Fibroblast of pulmonary artery (primary cell): ENCODE measurements around the gene PSMD11.

Source experiments
- DNase-seq: peaks from one replicate; pipeline ENCODE4 v3.0.0-alpha.2; 2010; ENCODE audit warnings: low read depth
- H3K4me3 ChIP-seq: replicated peaks from 2 replicates; pipeline ENCODE4 v1.5.1; 2011; ENCODE audit warnings: low read depth, mild to moderate bottlenecking, control low read depth, low read length, moderate library complexity
- CTCF ChIP-seq: IDR thresholded peaks from 2 replicates; pipeline ENCODE4 v1.5.1; 2011; ENCODE audit warnings: mild to moderate bottlenecking, control low read depth, low read length, inconsistent platforms; ENCODE audit errors: missing control alignments

The PSMD11 gene

GRCh38 chr17:32489320-32490100 is 45.2 kb downstream of the PSMD11 start:
- no peak overlapping the region for H3K4me3 ChIP-seq
- TF ChIP-seq CTCF: no peak
- DNase-seq: no peak

GRCh38 chr17:32490101-32490482 is 45.8 kb downstream of the PSMD11 start:
- no peak overlapping the region for H3K4me3 ChIP-seq
- TF ChIP-seq CTCF: no peak
- no peak for DNase-seq

- TF ChIP-seq CTCF: no peak
- no peak overlapping the region for H3K4me3 ChIP-seq
- no peak for DNase-seq
These were observed 47.3 kb downstream of the PSMD11 start for GRCh38 chr17:32491371-32492263.

GRCh38 chr17:32492264-32492589 is 47.9 kb downstream of the PSMD11 start:
- no peak for DNase-seq
- H3K4me3 ChIP-seq: no peak overlapping the region
- no peak for TF ChIP-seq CTCF

GRCh38 chr17:32492648-32493289 is 48.5 kb downstream of the PSMD11 start:
- DNase-seq: no peak
- H3K4me3 ChIP-seq: no peak overlapping the region
- no peak for TF ChIP-seq CTCF

GRCh38 chr17:32493571-32493970 is 49.3 kb downstream of the PSMD11 start:
- no peak for DNase-seq
- no peak overlapping the region for H3K4me3 ChIP-seq
- TF ChIP-seq CTCF: no peak
